ENCODE data around the gene CCNYL1.
A peak's percentile ranks its signal among the peaks of the same experiment; 100 is the strongest.
"Not testable (repeated sequence)": the region's sequence is repeated elsewhere in the genome, so short reads cannot be mapped to it uniquely, and the experiment has no call there.

CCNYL1 gene

DNA sequence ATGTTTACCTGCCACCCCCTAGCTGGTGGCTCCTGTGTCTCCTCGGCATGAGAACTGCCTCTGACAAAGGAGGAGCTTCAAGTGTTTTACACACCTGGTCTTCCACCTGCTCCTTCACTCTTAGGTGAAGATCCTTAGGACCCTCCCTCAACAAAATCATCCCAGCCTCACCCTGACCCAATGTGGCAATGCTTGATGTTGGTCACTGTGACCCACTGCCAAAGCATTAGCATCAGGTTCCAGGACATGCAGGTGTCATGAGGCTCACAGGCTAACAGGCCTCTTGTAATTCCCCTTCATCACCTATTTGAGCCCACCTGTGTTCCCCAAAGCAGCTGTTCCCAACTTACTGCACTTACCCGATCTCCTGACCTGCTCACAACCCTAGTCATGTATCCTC is 48.5 kb downstream of the CCNYL1 start:
- Mint-ChIP-seq H3K36me3 (no peaks in the 10 kb centered on the region), H3K27me3 (no peaks in the 10 kb centered on the region), H3K9me3 (no peaks in the 10 kb centered on the region), H3K27ac (no peak overlapping the region), H3K4me3 (no peak overlapping the region), H3K4me1 (peaks cover 4% of the 10 kb centered on the region)
- DNase-seq (ENCODE audit: low spot score in 2 of 2) (no peak), ATAC-seq (ENCODE audit: low read depth) (no peak)

DNA sequence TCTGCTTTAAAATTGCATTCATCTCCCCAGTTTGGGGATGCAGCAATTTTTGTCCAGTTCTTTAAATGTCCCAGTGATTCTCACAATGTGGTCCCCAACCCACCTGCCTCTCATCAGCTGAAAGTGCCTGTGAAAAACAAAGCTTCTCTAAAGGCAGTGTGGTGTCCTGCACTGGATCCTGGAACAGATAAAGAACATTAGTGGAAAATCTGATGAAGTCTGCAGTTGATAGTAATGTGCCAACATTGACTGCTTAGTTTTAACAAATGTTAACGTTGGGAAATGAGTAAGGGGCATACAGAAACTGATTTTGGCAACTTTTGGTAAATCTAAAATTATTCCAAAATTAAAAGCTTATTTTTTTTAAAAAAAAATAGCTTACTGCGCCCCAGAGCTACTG is 49.0 kb downstream of the CCNYL1 start:
- Mint-ChIP-seq H3K27ac (no peak overlapping the region), H3K4me1 (peaks cover 4% of the 10 kb centered on the region), H3K36me3 (no peaks in the 10 kb centered on the region), H3K4me3 (no peak overlapping the region), H3K9me3 (no peaks in the 10 kb centered on the region), H3K27me3 (no peaks in the 10 kb centered on the region)
- ATAC-seq (ENCODE audit: low read depth) (no peak), DNase-seq (ENCODE audit: low spot score in 2 of 2) (no peak)

DNA sequence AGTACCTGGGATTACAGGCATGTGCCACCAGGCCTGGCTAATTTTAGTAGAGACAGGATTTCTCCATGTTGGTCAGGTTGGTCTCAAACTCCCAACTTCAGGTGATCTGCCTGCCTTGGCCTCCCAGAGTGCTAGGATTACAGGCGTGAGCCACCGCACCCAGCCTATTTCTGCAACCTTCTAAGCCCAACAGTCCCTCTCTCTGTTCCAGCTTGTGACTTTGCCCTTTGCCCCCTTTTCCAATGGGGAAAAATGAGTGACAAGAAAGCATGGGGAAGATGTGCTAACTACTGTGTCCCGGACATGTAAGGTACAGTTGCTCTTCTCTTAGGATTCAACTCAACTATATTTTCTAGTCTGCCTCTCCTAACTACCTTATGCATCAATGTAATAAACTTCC is 50.0 kb downstream of the CCNYL1 start:
- H3K27me3 Mint-ChIP-seq; H3K36me3 Mint-ChIP-seq; H3K27ac Mint-ChIP-seq; H3K9me3 Mint-ChIP-seq; H3K4me1 Mint-ChIP-seq; H3K4me3 Mint-ChIP-seq; DNase-seq (ENCODE audit: low spot score in 2 of 2); ATAC-seq (ENCODE audit: low read depth): not testable (repeated sequence)

DNA sequence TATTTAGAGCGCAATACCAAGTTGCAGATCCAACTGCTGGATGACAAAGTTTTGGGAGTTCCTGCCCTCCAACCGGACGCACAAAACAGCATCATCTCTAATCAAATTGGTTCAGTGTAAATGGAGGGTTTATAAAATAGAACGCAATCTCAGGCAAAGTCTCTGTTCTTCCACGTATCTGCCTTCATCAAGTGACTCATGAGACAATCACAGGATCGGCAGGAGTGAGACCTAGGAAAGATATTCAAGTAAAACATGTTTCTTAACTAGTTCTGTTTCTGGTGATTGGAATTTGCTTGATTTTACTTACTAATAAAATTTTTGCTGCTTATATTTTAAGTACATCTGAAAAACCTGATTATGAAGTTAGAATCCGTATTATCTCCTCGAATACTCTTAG is 50.7 kb downstream of the CCNYL1 start:
- peaks cover 10% of the 10 kb centered on the region for H3K4me1 Mint-ChIP-seq
- H3K36me3 Mint-ChIP-seq = peaks cover under 1% of the 10 kb centered on the region
- no peak overlapping the region for H3K4me3 Mint-ChIP-seq
- H3K27me3 Mint-ChIP-seq = peaks cover 1% of the 10 kb centered on the region
- DNase-seq (ENCODE audit: low spot score in 2 of 2) (no peak), ATAC-seq (ENCODE audit: low read depth) (no peak)
- no peaks in the 10 kb centered on the region for H3K9me3 Mint-ChIP-seq
- H3K27ac Mint-ChIP-seq = no peak overlapping the region

DNA sequence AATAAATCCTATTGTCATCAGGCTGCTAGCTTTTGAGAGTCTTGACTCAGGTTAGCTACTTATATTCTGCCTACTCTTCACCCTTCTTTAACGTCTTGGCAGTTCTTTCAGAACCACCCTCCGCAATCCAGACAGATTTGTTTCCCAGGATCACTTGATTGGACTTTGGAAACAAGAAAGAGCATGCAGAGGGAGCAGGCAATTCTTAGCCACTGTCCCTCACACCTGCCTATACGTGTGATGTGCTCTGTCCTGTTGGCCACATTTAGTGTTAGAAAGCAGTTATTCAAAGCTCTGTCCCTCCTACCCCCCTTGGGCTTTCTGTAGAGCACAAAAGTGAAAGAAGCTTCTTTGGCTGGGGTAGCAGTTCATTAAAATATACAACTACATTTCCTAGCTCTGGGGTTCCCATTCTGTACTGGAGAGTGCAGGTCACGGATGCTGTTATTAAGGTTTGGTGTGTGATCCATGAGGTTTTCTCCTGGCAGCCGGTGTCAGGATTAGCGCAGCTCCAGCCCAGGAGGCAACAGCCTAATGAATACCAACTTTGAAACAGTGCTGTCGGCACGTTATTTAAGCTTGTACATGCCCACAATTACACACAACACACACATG is 52.0 kb downstream of the CCNYL1 start:
- Mint-ChIP-seq H3K36me3 (peaks cover 2% of the 10 kb centered on the region), H3K4me1 (peaks cover 19% of the 10 kb centered on the region), H3K9me3 (no peaks in the 10 kb centered on the region), H3K27ac (no peak overlapping the region), H3K4me3 (no peak overlapping the region), H3K27me3 (peaks cover 4% of the 10 kb centered on the region)
- ATAC-seq (ENCODE audit: low read depth) (no peak), DNase-seq (ENCODE audit: low spot score in 2 of 2) (no peak)

DNA sequence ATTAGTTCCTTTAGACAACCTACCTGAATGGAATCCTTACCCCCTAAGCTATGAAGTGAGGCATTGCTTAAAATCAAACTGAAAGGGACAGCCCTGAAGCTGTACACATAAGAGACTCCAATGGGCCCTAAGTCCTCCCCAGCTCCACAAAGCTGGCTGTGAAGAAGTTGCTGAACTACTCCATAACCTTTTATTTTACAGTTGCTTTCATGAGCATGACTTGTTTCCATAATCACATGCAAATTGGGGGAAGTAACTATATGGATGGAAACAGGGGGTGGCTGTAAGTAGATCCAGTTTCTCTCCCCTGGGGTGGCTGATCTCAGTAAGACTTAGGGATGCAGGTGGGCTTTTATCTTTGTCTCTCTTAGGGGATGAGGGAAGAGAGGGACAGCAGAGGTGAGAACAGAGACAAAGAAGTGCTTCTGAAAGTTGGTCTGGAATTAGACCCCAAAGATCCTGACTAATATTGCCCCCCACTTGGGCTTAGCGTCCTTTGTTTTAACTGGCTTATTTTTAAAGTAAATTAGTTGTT is 52.7 kb downstream of the CCNYL1 start:
- peaks cover 22% of the 10 kb centered on the region for H3K4me1 Mint-ChIP-seq
- no peaks in the 10 kb centered on the region for H3K9me3 Mint-ChIP-seq
- peaks cover 2% of the 10 kb centered on the region for H3K36me3 Mint-ChIP-seq
- no peak for ATAC-seq (ENCODE audit: low read depth)
- peaks cover 4% of the 10 kb centered on the region for H3K27me3 Mint-ChIP-seq
- H3K27ac Mint-ChIP-seq = no peak overlapping the region
- no peak overlapping the region for H3K4me3 Mint-ChIP-seq
- DNase-seq (ENCODE audit: low spot score in 2 of 2) = no peak

DNA sequence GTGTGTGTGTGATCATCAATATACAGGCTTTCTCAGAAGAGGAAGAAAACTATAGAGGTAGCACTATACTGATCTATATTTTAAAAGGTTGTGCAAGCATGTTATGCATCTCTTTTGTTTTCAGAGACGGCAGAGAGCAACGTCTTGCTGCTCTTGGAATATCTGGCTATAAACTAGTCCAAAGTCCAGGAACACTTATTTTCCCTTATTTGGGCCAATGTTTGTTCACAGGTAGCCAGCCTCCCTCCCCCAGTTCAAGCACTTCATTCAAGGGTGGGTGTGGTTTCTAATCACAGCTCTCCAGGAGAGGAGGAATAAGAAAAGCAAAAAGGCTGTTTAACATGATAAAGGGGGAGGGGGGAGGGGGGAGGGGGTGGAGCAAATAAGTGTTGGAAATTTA is 54.1 kb downstream of the CCNYL1 start:
- Mint-ChIP-seq H3K9me3 (no peaks in the 10 kb centered on the region), H3K36me3 (peaks cover 2% of the 10 kb centered on the region), H3K27me3 (peaks cover 4% of the 10 kb centered on the region), H3K27ac (no peak overlapping the region), H3K4me3 (no peak overlapping the region), H3K4me1 (peaks cover 25% of the 10 kb centered on the region)
- ATAC-seq (ENCODE audit: low read depth) = no peak
- DNase-seq (ENCODE audit: low spot score in 2 of 2) = no peak

DNA sequence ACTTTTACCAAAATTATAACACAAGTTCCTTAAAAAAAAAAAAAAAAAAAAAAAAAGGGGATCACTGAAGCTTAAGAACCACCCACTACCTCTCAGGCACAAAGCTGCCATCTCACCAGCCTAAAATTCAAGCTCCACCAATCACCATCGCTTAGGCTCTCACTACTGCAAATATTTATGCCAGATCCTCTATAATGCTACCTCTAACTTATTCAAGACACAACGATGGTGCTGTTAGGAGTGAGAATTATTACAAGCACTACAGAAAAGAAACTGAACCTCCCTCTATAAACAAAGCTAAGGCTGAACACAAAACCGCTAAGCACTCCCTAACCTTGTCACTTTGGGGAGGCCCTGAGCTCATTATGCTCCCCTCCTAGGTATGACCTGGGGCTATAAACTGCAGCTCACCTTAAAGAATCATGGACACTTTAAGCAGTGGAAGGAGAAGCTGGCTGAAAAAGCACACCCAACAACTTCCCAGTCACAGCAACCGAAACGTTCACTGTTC is 54.7 kb downstream of the CCNYL1 start:
- Mint-ChIP-seq H3K27me3 (peaks cover 4% of the 10 kb centered on the region), H3K9me3 (no peaks in the 10 kb centered on the region), H3K36me3 (peaks cover 2% of the 10 kb centered on the region), H3K4me1 (peaks cover 29% of the 10 kb centered on the region), H3K27ac (no peak overlapping the region), H3K4me3 (no peak overlapping the region)
- DNase-seq (ENCODE audit: low spot score in 2 of 2) (no peak), ATAC-seq (ENCODE audit: low read depth) (no peak)

DNA sequence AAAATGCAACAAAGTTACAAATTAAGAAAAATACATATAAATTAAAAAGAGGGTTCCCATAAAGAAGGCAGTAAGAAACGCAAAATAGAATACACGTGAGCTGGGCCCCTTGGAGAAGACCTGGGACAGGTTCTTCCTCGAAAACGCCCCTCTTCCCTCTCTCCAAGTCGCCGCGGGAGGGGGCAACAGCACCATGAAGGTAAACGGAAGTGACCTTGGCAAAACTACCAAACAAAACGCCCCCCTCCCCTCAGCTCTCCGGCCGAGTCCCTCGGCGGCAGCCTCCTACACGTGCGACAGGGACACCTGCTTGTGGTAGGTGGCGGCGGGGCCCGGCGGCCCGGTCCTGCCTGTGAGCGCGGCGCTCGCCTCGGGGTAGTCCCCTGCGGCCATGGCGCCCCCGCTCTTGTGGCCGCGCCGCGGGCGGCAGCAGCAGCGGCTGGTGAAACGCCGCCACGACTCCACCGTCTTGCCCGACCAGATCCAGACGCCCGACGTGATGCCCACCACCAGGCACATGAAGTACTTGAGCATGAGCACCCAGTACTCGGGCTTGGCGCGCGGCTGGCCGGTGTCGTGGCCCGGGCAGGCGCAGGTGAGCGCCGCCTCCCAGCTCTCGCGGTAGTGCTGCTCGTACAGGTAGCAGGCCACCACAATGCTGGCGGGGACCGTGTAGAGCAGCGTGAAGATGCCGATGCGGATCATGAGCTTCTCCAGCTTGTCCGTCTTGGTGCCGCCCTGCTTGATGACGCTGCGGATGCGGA is 55.4 kb downstream of the CCNYL1 start:
- peaks cover 29% of the 10 kb centered on the region for H3K4me1 Mint-ChIP-seq
- H3K36me3 Mint-ChIP-seq = peaks cover 2% of the 10 kb centered on the region
- peak overlapping the region; percentile 75 for H3K27ac Mint-ChIP-seq
- ATAC-seq (ENCODE audit: low read depth) (no peak), DNase-seq (ENCODE audit: low spot score in 2 of 2) (no peak)
- H3K27me3 Mint-ChIP-seq = peaks cover 4% of the 10 kb centered on the region
- peak overlapping the region; percentile 89 for H3K4me3 Mint-ChIP-seq
- no peaks in the 10 kb centered on the region for H3K9me3 Mint-ChIP-seq

DNA sequence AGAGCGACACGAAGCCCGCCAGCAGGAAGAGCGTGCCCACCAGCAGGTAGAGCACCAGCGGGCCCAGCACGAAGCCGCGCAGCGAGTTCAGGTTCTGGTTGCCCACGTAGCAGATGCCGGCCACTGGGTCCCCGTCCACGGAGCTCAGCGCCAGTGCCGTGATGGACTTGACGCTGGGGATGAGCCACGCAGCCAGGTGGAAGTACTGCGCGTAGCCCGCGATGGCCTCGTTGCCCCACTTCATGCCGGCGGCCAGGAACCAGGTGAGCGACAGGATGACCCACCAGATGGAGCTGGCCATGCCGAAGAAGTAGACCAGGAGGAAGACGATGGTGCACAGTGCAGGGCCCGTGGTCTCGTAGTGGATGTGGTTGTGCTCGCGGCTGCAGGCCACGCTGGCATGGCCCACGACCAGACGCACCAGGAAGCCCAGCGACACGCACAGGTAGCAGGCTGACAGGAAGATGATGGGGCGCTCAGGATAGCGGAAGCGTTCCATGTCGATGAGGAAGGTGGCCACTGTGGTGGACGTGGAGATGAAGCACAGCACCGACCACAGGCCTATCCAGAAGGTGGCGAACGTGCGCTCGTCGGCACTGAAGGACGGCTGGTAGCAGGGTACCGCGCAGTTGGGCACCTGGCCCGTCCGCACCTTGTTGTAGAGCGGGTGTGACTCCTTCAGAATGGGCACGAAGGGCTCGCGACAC is 56.2 kb downstream of the CCNYL1 start:
- no peak for DNase-seq (ENCODE audit: low spot score in 2 of 2)
- Mint-ChIP-seq H3K27me3 (peaks cover 4% of the 10 kb centered on the region), H3K9me3 (no peaks in the 10 kb centered on the region), H3K4me3 (peak overlapping the region; percentile 89), H3K36me3 (peaks cover 2% of the 10 kb centered on the region), H3K4me1 (peaks cover 29% of the 10 kb centered on the region), H3K27ac (peak overlapping the region; percentile 75)
- no peak for ATAC-seq (ENCODE audit: low read depth)

DNA sequence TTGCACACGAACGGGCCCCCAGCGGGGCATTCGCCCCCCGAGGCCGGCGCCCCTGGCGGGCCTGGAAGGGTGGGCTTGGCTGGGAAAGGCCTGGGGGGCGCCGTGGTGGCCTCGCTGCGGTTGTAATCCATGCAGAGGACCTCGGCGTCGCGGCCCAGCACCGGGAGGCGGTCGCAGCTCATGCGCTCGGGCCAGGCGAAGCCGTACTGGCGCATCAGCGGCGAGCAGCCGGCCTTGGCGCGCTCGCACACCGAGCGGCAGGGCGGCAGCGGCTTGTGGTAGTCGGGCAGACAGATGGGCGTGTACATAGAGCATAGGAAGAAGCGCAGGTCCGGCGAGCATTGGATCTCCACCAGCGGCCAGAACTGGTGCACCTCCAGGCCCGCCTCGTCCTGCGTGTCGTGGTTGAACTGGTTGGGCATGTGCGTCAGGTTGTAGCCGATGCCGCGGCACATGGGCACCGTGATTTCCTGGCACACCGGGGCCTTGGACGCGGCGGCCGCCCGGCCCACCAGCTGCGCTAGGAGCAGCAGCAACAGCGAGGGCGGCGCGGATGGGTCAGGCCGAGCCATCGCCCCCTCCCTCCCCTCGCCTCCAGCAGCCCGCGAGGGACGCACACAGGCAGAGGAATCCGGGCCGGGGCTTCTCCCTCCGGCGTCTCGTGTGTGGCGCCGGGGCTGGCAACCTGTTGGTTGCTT is 56.9 kb downstream of the CCNYL1 start:
- H3K27ac Mint-ChIP-seq = peak overlapping the region; percentile 41
- peaks cover 29% of the 10 kb centered on the region for H3K4me1 Mint-ChIP-seq
- peaks cover 4% of the 10 kb centered on the region for H3K27me3 Mint-ChIP-seq
- ATAC-seq (ENCODE audit: low read depth) = peak; percentile 10
- H3K9me3 Mint-ChIP-seq = no peaks in the 10 kb centered on the region
- H3K36me3 Mint-ChIP-seq = peaks cover 2% of the 10 kb centered on the region
- DNase-seq (ENCODE audit: low spot score in 2 of 2) = peak; percentile 31 to 48
- H3K4me3 Mint-ChIP-seq = peak overlapping the region; percentile 89

DNA sequence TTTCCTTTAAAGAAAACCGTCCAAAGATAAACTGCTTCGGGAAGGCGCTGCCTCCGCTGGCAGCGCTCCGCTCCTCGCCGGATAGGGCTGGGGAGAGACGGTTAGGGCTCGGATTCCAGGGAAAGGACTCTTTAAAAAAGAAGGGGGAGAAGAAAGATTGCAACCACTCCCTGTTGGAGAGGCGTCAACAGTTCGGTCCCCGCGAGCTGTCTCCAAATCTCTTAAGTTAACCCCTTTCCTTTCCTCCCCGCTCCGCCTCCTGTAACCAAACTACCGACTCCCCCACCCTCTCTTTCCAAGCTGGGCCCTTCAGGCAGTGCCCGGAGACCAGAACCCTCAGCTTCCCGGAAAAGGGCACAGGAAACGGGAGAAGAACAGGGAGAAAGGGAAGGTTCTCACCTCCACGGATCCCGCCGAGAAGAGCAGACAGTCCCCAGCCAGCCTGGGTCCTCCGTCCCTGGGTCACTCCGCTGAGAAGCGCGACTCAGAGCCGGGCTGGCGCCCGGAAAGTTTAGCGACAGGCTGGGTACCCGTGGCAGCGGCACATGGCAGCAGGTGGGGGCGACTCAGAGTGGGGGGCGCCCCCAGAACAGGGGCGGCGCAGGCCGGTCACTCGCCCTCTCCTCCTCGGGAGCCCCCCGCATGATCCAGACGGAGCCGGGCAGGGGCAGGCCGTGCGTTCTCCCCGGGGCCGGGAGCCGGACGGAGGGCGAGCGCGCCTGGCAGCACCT is 57.6 kb downstream of the CCNYL1 start:
- peaks cover 29% of the 10 kb centered on the region for H3K4me1 Mint-ChIP-seq
- peak overlapping the region; percentile 89 for H3K4me3 Mint-ChIP-seq
- no peaks in the 10 kb centered on the region for H3K9me3 Mint-ChIP-seq
- H3K27ac Mint-ChIP-seq = peak overlapping the region; percentile 38
- ATAC-seq (ENCODE audit: low read depth) (peak; percentile 16), DNase-seq (ENCODE audit: low spot score in 2 of 2) (peak; percentile 12 to 43)
- peaks cover 4% of the 10 kb centered on the region for H3K27me3 Mint-ChIP-seq
- peaks cover 2% of the 10 kb centered on the region for H3K36me3 Mint-ChIP-seq
